ENCODE results near the gene GATA1. TPM values are rescaled to one million over a fixed set of nuclear protein-coding genes. Genes with fewer than 3 reads are reported as not detected.

GATA1 gene
- total RNA-seq, 1 experiment from 2014 or later, result 0.23 TPM

- POLR2A ChIA-PET, result no interaction called here
Observed at GRCh38 chrX:48747415-48748016, 38.9 kb upstream of the GATA1 start.

GRCh38 chrX:48749182-48749581 lies 37.2 kb upstream of the GATA1 start:
- no peaks in the 10 kb centered on the region for H3K36me3 ChIP-seq (ENCODE audit: control insufficient read depth, insufficient read depth, low read length)
- TF ChIP-seq REST (IDR thresholded peaks at IDR 0.05; ENCODE audit: insufficient read depth in 1 of 2, low read depth in 2 of 2, low read length in 1 of 2) (no peak), TCF7L2 (IDR thresholded peaks at IDR 0.05; ENCODE audit: low read depth, low read length) (no peak), CTCF (IDR thresholded peaks at IDR 0.05) (no peak), SIN3A (IDR thresholded peaks at IDR 0.05; ENCODE audit: borderline replicate concordance, insufficient read depth, low read depth, low read length) (no peak), POLR2AphosphoS5 (IDR thresholded peaks at IDR 0.05; ENCODE audit: low read depth, low read length) (no peak)
- BruUV-seq (replicated peaks), result no TSS peak
- intact Hi-C loops (cut with micrococcal nuclease; ENCODE audit: unreplicated experiment) (no loop called here), in situ Hi-C loops (cut with HindIII; ENCODE audit: low pct_unique_long_range_greater_than_20kb, low sequenced_read_pairs) (no loop called here)
- H3K9me3 ChIP-seq (ENCODE audit: control insufficient read depth, insufficient read depth, low read depth, low read length), result no peaks in the 10 kb centered on the region
- no peak overlapping the region for H3K27ac ChIP-seq (ENCODE audit: low read length)
- DNase-seq (ENCODE audit: low read depth, low spot score) (no peak), ATAC-seq (no peak)
- no peaks in the 10 kb centered on the region for H3K27me3 ChIP-seq (ENCODE audit: control insufficient read depth, insufficient read depth, low read length)
- ChIA-PET CTCF (no interaction called here), POLR2A (no interaction called here)
- H3K4me3 ChIP-seq (ENCODE audit: low read depth in 2 of 2, low read length in 2 of 2), result no peak overlapping the region
- no peaks in the 10 kb centered on the region for H3K4me1 ChIP-seq (ENCODE audit: control insufficient read depth, insufficient read depth, low read length)

More at GRCh38 chrX:48747415-48748016, 38.9 kb upstream of the GATA1 start:
- no peak for DNase-seq (ENCODE audit: low read depth, low spot score)
- Histone ChIP-seq H3K9me3 (ENCODE audit: control insufficient read depth, insufficient read depth, low read depth, low read length) (no peaks in the 10 kb centered on the region), H3K36me3 (ENCODE audit: control insufficient read depth, insufficient read depth, low read length) (no peaks in the 10 kb centered on the region), H3K4me3 (ENCODE audit: low read depth in 2 of 2, low read length in 2 of 2) (no peak overlapping the region), H3K4me1 (ENCODE audit: control insufficient read depth, insufficient read depth, low read length) (no peaks in the 10 kb centered on the region), H3K27ac (ENCODE audit: low read length) (no peak overlapping the region), H3K27me3 (ENCODE audit: control insufficient read depth, insufficient read depth, low read length) (no peaks in the 10 kb centered on the region)
- in situ Hi-C loops (cut with HindIII; ENCODE audit: low pct_unique_long_range_greater_than_20kb, low sequenced_read_pairs), result no loop called here
- TF ChIP-seq REST (IDR thresholded peaks at IDR 0.05; ENCODE audit: insufficient read depth in 1 of 2, low read depth in 2 of 2, low read length in 1 of 2) (no peak), CTCF (IDR thresholded peaks at IDR 0.05) (no peak), TCF7L2 (IDR thresholded peaks at IDR 0.05; ENCODE audit: low read depth, low read length) (no peak), SIN3A (IDR thresholded peaks at IDR 0.05; ENCODE audit: borderline replicate concordance, insufficient read depth, low read depth, low read length) (no peak), POLR2AphosphoS5 (IDR thresholded peaks at IDR 0.05; ENCODE audit: low read depth, low read length) (no peak)
- intact Hi-C loops (cut with micrococcal nuclease; ENCODE audit: unreplicated experiment), result no loop called here
- no peak for ATAC-seq
- CTCF ChIA-PET, result no interaction called here
- BruUV-seq (replicated peaks), result no TSS peak
